ENCODE measurements around the gene PREX1.

DNA sequence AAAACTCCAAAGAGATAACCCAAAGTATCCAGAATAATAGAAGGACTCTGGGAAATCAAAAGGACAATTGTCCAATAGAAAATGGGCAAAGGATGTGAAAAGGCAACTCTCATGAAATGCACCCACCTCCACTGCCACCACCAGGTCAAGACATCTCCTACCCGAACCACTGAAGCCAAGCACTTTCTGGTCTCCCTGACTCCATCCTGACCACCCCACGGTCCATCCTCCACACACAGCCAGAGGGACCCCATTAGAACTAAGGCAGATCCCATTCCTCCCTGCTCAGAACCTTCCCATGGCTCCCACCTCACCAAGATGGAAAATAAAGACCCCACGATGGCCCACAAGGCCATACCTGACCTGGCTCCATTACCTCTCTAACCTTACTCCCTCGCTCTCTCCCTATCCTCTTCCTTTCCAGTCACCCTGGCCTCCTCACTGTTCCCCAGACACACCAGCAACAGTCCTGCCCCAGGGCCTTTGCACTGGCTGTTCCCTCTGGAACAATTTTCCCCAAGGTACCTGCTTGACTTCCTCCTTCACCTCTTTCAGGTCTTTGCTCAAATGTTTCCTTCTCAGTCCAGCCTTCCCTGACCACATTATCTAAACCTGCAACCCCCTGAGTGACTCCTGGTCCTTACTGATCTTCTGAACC lies 108.1 kb downstream of the PREX1 start:
- TF ChIP-seq, protein P1, sequence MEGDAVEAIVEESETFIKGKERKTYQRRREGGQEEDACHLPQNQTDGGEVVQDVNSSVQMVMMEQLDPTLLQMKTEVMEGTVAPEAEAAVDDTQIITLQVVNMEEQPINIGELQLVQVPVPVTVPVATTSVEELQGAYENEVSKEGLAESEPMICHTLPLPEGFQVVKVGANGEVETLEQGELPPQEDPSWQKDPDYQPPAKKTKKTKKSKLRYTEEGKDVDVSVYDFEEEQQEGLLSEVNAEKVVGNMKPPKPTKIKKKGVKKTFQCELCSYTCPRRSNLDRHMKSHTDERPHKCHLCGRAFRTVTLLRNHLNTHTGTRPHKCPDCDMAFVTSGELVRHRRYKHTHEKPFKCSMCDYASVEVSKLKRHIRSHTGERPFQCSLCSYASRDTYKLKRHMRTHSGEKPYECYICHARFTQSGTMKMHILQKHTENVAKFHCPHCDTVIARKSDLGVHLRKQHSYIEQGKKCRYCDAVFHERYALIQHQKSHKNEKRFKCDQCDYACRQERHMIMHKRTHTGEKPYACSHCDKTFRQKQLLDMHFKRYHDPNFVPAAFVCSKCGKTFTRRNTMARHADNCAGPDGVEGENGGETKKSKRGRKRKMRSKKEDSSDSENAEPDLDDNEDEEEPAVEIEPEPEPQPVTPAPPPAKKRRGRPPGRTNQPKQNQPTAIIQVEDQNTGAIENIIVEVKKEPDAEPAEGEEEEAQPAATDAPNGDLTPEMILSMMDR (conservative IDR thresholded peaks at IDR 0.05; ENCODE audit: low read depth, low read length) = no peak
- TF ChIP-seq SMC3 (IDR thresholded peaks at IDR 0.05; ENCODE audit: low read depth, low read length) = no peak
- no peak for TF ChIP-seq CEBPB (IDR thresholded peaks at IDR 0.05; ENCODE audit: low read depth, low read length)
- no peak for TF ChIP-seq RCOR1 (IDR thresholded peaks at IDR 0.05; ENCODE audit: insufficient replicate concordance, low read length)
- no peak for TF ChIP-seq POLR2A (IDR thresholded peaks at IDR 0.05; ENCODE audit: low read depth, low read length)
- no peak for TF ChIP-seq MXI1 (IDR thresholded peaks at IDR 0.05; ENCODE audit: borderline replicate concordance, low read depth, low read length)
